ENCODE measurements around the gene TOMM40L. TPM values are rescaled to one million over a fixed set of nuclear protein-coding genes. Genes with fewer than 3 reads are reported as not detected.

TOMM40L gene
- total and polyA plus RNA-seq, 9 donors = 2.4 to 15.2 (median 7.5) TPM

DNA sequence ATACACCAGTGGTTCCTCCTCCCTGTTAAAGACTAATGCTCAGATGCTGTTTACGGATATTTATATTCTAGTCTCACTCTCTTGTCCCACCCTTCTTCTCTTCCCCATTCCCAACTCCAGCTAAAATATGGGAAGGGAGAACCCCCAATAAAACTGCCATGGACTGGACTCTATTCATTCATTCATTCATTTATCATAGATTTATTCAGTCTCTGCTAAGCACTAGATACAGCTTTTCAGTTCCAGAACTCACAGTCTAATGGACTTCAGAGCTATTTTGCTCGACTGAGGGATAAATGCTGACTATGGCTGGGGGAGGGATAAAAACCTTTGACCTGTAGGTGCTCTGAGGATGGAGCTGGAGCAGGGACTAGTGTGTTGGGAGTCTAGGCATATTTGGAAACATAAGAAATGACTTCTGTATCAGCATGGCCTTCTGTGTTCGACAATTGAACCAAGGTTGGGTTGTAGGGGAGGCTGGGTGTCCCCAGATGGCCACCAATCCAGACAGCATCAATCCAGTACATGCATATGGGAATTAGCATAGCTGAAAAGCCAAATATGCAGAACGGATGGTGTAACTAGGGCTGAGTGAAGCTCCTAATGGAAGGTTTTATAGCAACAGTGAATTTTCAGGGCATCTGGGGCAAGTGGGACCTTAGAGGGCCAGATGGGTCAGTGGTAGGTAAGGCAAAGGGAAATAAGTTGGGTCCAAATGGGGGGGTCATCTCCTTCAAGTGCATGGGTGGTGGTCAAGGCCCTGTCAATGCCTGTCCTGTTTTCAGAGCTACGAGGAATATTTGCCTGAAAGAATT, 6.6 kb upstream of the TOMM40L start:
- Histone ChIP-seq H3K4me1 (ENCODE audit: insufficient read depth) (no peaks in the 10 kb centered on the region), H3K4me3 (no peak overlapping the region), H3K27ac (no peak overlapping the region), H3K9me3 (no peaks in the 10 kb centered on the region), H3K36me3 (no peaks in the 10 kb centered on the region), H3K27me3 (no peaks in the 10 kb centered on the region)
- DNase-seq = no peak
- TF ChIP-seq EP300 (IDR thresholded peaks at IDR 0.05) (no peak), CTCF (IDR thresholded peaks at IDR 0.05) (no peak), POLR2A (IDR thresholded peaks at IDR 0.05) (no peak)
- 84 to 92% (median 88%) methylated on average over 5 of the region's 5 CpGs for WGBS, 3 donors
- intact Hi-C loops (cut with DNase I) = no loop called here

GRCh38 chr1:161220002-161220401, 5.9 kb upstream of the TOMM40L start:
- intact Hi-C loops (cut with DNase I) = loop anchor here in 2 of 4 donors (10.0 kb wide), 2 partner anchors 85 to 165 kb away; partner anchors contain the start of gene MPZ (in 1 of the 2)
- no peak for DNase-seq

DNA sequence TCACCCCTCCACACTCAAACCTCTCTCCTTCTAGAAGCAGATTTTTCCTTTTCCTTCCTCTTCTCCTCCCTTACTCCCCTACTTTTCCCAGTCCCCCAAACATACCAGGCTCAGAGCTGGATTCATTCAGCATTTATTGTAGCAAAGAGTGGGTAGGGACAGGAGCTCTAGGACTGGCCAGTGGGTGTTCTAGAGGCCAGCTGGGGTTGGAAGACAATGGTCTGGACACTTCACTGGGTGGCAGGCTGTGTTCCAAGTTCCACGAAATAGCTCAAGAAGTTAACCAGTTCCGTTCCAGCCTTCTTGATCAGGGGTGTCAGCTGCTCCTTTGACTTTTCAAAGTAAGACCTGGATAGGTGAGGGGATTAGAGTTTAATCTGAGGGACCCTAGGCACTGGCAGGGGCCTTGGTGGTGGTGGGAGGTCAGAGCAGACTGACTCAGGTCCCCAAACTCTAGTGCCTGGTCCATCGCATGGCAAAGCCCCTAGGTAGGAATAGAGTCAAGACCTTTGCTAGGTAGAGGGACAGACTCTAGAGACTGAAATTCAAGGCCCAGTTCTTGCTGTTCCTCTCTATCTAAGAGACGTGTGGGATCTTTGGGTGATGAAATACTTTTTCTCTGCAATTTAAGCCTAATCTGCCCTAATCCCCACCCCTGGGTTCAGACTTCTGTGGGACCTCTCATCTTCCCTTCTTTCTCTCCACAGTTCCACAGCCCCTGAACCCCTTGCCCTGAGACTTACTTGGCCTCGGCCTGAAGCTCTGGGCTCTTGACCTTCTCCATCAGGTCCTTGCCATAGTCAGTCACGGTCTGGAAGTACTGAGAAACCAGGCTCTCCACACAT, 3.5 kb upstream of the TOMM40L start:
- TF ChIP-seq POLR2A (IDR thresholded peaks at IDR 0.05) (no peak), EP300 (IDR thresholded peaks at IDR 0.05) (no peak), CTCF (IDR thresholded peaks at IDR 0.05) (no peak)
- 72 to 77% (median 74%) methylated on average over 6 of the region's 6 CpGs for WGBS, 3 donors
- no peak for DNase-seq
- Histone ChIP-seq H3K4me1 (ENCODE audit: insufficient read depth) (peaks cover 3% of the 10 kb centered on the region), H3K4me3 (no peak overlapping the region), H3K9me3 (no peaks in the 10 kb centered on the region), H3K36me3 (no peaks in the 10 kb centered on the region), H3K27me3 (no peaks in the 10 kb centered on the region), H3K27ac (no peak overlapping the region)
- intact Hi-C loops (cut with DNase I) = loop anchor here in 2 of 4 donors (10.0 kb wide), 2 partner anchors 82 to 162 kb away; partner anchors contain the start of gene MPZ (in 1 of the 2)

More at GRCh38 chr1:161220002-161220401, 5.9 kb upstream of the TOMM40L start:
- TF ChIP-seq EP300 (IDR thresholded peaks at IDR 0.05) (no peak), POLR2A (IDR thresholded peaks at IDR 0.05) (no peak), CTCF (IDR thresholded peaks at IDR 0.05) (no peak)
- H3K9me3 ChIP-seq = no peaks in the 10 kb centered on the region
- no peak overlapping the region for H3K27ac ChIP-seq
- no peaks in the 10 kb centered on the region for H3K36me3 ChIP-seq
- no peak overlapping the region for H3K4me3 ChIP-seq
- no peaks in the 10 kb centered on the region for H3K27me3 ChIP-seq
- WGBS, 3 donors = 81 to 84% (median 84%) methylated on average over 5 of the region's 5 CpGs
- H3K4me1 ChIP-seq (ENCODE audit: insufficient read depth) = no peaks in the 10 kb centered on the region

Data from ovary (tissue), 9 donors.